HG03066 (cell line): ENCODE measurements around the gene CNMD.
"Not testable (repeated sequence)": the region's sequence is repeated elsewhere in the genome, so short reads cannot be mapped to it uniquely, and the experiment has no call there.

Experiments used
- ATAC-seq: cut with Tn5 transposase; IDR thresholded peaks from one replicate; pipeline ENCODE4 v1.9.1; 2021; ENCODE audit warnings: low read depth; ENCODE audit not compliant: unreplicated experiment

CNMD gene

GRCh38 chr13:52746141-52746540, 6.5 kb upstream of the CNMD start:
- no peak for ATAC-seq

- ATAC-seq, result no peak
Observed at GRCh38 chr13:52744842-52745375, 5.3 kb upstream of the CNMD start.

GRCh38 chr13:52743988-52744387, 4.4 kb upstream of the CNMD start:
- no peak for ATAC-seq

- ATAC-seq, result no peak
Observed at GRCh38 chr13:52743569-52743968, 3.9 kb upstream of the CNMD start.

- no peak for ATAC-seq
Observed at GRCh38 chr13:52738719-52739467, 727 bp downstream of the CNMD start.

GRCh38 chr13:52737965-52738364, 1.7 kb downstream of the CNMD start:
- ATAC-seq, result no peak

- ATAC-seq, result no peak
Observed at GRCh38 chr13:52737451-52737850, 2.2 kb downstream of the CNMD start.

GRCh38 chr13:52736891-52737290, 2.7 kb downstream of the CNMD start:
- no peak for ATAC-seq

- ATAC-seq, result no peak
Observed at GRCh38 chr13:52734075-52734623, 5.5 kb downstream of the CNMD start.

- ATAC-seq, result no peak
Observed at GRCh38 chr13:52726258-52726657, 13.4 kb downstream of the CNMD start.

GRCh38 chr13:52725302-52725701, 14.3 kb downstream of the CNMD start:
- ATAC-seq, result no peak

- ATAC-seq, result no peak
Observed at GRCh38 chr13:52723181-52723580, 16.4 kb downstream of the CNMD start.

- not testable (repeated sequence) for ATAC-seq
Observed at GRCh38 chr13:52721356-52721755, 18.3 kb downstream of the CNMD start.

- not testable (repeated sequence) for ATAC-seq
Observed at GRCh38 chr13:52720904-52721303, 18.7 kb downstream of the CNMD start.

- no peak for ATAC-seq
Observed at GRCh38 chr13:52713894-52714293, 25.7 kb downstream of the CNMD start.

- ATAC-seq, result no peak
Observed at GRCh38 chr13:52712385-52712784, 27.2 kb downstream of the CNMD start.

- ATAC-seq, result no peak
Observed at GRCh38 chr13:52711286-52711685, 28.3 kb downstream of the CNMD start.

- ATAC-seq, result not testable (repeated sequence)
Observed at GRCh38 chr13:52708266-52708665, 31.4 kb downstream of the CNMD start.

- ATAC-seq, result no peak
Observed at GRCh38 chr13:52707375-52707774, 32.2 kb downstream of the CNMD start.

GRCh38 chr13:52706081-52706480, 33.5 kb downstream of the CNMD start:
- no peak for ATAC-seq

GRCh38 chr13:52703482-52703881, 36.1 kb downstream of the CNMD start:
- ATAC-seq, result no peak
